Measurements from ENCODE around the gene FAU.

Gene FAU

DNA sequence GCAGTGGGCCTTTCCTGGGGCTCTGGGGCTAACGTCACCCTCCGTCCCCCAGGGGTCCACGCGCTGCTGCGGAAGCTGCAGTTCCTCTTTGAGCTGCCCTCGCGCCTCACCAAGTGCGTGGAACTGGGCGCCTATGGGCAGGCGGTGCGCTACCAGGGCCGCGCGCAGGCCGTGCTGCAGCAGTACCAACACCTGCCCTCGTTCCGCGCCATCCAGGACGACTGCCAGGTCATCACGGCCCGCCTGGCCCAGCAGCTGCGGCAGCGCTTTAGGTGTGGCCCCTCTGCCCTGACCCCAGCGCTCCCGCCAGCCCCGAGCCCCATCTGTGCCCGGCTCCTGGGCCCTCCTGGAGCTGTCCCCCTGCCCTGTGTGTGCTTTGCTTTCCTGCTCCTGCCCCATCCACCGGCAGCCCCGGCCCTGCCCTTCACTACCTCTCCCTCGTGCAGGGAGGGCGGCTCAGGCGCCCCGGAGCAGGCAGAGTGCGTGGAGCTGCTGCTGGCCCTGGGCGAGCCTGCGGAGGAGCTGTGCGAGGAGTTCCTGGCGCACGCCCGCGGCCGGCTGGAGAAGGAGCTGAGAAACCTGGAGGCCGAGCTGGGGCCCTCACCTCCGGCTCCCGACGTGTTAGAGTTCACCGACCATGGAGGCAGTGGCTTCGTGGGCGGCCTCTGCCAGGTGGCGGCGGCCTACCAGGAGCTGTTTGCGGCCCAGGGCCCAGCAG, 14.0 kb downstream of the FAU start:
- DNase-seq (ENCODE audit: low read depth in 2 of 2), result no peak

DNA sequence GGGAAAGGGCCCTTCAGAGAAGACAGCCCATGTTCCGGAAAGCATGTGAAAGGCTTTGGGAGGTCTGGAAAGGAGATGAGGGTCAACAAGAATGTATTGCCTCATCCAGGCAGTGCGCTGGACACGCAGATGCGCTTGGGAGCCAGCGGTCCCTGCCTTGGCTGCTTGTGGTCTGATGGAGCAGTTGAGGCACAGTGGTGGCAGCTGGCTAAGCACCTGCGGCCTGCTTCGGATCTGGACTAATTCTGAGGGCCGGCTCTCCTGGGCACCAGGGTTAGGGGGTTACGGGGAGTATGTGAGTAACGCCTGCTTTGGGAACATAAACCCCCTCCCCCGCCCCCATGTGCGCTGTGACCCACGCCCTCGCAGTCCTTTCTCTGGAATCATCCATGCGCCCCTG, 14.9 kb downstream of the FAU start:
- no peak for DNase-seq (ENCODE audit: low read depth in 2 of 2)

DNA sequence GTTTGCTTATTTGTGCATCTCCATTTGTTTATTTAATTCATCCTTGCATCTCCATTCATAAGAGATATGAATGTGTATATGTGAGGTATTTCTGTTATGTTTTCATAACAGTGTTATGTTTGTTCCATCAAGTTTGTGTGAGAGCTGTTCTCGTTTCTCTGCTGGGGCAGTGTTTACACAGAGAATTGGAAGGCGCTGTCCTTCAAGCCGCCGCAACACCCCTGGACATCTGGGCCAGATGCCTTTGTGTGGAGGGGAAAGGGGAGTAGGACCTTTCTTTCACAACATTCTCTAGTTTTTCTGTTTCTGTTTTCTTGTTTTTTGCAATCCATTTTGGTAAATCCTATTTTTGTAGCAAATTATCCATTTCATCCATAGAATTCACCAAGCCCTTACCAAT, 17.3 kb downstream of the FAU start:
- DNase-seq (ENCODE audit: low read depth in 2 of 2), result no peak

DNA sequence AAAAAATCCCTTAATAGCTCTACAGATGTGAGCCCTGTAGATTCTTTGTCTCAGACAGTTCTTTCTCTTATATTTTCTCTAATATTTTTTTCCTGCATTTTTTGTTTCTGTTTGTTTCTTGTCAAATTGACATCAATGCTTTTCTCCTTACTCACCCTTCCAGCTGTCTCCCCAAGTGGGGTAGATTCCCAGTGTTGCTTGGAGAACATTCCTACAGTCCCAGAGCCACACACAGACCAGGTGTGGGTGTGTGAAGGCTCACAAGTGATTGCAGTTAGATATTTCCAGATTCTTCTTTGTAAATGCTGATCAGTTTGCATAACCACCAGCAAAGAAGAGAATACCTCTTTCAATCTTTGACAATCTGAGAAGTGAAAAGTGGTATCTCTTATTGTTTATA, 18.5 kb downstream of the FAU start:
- DNase-seq (ENCODE audit: low read depth in 2 of 2), result no peak

DNA sequence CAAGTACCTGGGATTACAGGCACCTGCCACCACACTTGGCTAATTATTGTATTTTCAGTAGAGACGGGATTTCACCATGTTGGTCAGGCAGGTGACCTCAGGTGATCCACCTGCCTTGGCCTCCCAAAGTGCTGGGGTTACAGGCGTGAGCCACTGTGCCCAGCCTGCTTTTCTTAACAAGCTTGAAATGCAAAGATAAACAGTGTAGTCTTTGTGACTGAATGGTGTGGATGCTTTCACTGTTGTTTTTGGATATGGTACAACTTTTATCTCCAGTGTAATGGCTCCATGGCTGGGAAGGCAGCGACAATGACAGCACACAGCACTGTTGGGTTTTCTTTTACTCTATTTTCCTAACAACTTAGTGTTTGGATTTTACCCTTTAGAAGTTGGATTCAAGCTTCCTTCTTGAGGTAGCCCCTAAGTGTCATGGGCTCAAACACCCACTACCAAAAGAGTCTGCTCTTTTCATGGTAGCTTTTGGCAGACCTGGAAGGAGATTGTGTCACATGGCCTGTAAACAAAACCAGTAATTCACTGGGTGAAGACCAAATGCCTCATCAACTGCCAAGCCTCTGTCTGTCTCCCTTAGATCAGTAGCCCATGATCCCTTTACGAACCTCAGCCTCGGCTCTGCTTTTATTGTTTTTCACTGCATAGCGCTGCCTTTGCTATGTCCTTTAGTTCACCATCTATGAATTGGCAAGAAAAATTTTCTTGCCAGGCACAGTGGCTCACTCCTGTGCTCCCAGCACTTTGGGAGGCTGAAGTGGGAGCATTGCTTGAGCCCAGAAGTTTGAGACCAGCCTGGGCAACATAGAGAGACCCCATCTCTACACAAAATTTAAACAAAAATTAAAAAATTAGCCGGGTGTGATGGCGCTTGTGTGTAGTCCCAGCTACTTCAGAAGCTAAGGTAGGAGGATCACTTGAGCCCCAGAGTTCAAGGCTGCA, 19.5 kb downstream of the FAU start:
- DNase-seq (ENCODE audit: low read depth in 2 of 2), result no peak

DNA sequence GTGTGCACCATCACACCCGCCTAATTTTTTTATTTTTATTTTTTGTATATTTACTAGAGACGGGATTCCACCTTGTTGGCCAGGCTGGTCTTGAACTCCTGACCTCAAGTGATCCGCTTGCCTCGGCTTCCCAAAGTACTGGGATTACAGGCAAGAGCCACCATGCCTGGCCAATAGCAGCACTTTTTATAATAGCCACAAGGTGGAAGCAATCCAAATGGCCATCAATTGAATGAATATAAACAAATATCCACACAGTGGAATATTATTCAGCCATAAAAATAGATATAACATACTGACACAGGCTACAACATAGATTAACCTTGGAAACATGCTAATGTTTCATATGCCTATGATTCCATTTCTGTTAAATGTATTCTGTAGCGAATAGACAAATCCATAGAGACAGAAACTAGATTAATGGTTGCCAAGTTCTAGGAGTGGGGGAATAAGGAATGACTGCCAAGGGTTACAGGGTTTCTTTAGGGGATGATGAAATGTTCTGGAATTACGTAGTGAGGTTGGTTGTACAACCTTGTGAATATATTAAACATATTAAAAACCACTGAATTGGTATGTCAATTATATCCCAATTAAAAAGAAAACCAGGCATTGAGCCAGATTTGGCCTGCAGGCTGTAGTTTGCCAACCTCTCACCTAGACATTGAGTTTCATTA, 21.1 kb downstream of the FAU start:
- no peak for DNase-seq (ENCODE audit: low read depth in 2 of 2)

DNA sequence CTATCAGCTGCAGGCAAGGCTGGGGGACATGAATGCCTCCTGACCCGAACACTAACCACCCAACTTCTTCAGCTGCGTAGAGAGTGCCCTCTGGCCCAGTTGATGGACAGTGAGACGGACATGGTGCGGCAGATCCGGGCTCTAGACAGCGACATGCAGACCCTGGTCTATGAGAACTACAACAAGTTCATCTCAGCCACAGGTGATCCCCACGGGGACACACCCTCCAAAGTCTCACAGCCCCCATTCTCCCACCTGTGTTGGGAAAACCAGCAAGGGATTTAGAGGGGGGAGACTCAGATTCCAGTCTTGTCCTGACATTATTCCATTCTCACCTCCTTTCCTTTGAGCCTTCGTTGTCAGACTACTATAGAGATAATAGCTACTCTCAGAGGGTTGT, 25.0 kb downstream of the FAU start:
- no peak for DNase-seq (ENCODE audit: low read depth in 2 of 2)

DNA sequence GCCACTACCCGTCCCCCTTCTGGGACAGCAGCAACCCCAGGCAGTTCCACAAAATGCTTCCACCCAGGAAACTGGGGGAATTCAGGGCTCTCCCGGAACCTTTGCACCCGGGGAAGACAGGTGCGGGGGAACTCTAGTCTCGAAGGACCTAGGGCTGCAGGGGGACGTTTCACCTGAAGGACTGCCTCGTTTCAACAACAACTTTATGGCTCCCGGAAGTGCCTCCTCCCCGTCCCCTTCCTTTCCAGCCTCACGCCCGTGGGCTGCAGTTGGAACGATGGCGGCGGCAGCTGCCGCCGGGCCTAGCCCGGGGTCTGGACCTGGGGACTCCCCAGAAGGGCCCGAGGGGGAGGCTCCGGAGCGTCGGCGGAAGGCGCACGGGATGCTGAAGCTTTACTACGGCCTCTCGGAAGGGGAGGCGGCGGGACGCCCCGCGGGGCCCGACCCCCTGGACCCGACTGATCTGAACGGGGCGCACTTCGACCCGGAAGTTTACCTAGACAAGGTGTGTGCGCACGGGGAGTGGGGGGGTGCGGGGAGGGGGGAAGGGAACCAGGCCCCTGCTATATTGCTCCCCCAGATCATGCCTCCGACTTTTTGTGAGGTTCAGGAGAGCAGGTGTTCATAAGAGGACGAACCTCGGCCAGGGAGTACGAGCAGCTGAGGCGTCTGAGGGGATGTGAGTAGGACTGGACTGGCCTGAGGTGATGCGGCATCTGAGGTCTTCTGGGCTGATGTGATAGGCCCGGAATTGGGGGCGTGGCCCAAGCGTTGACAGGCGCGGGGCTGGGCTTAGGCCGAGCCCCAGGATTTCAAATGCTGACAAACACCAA, 25.7 kb downstream of the FAU start, which contains the start of gene VPS51:
VPS51 (plus strand) TSS at position 241 of the 833 bp plus-strand sequence; CDS start at position 278, 37 bp downstream.
- peak; percentile 61 to 76 for DNase-seq (ENCODE audit: low read depth in 2 of 2)

DNA sequence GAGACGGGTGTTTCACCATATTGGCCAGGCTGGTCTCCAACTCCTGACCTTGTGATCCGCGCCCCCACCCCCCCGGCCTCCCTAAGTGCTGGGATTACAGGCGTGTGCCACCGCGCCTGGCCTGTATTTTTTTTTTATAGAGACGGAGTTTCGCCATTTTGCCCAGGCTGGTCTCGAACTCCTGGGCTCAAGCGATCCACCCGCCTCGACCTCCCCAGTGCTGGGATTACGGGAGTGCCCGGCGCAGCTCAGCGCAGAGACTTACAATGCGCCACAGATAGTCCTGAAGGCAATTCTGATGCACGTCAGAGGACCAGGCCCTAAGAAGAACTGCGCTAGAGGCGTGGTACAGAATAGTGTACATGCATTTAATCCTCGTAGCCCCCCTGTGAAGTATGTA, 26.5 kb downstream of the FAU start:
- no peak for DNase-seq (ENCODE audit: low read depth in 2 of 2)

DNA sequence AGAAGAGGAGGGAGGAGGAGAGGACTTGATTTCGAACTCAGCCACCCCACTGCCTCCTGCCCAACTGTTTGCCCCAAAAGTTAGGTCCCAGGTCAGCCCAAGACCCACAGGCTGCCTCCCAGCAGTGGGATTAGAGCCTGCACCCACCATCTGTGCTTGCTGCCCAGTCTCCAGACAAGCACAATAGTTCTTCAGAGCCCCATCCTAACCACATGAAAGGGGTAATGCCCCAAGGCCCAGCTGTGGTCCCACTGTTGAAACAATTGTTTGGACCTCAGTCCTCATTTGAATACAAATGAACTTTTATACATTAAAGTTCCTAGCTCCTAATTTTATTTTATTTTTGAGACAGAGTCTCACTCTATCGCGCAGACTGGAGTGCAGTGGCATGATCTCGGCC, 31.3 kb downstream of the FAU start:
- no peak for DNase-seq (ENCODE audit: low read depth in 2 of 2)

DNA sequence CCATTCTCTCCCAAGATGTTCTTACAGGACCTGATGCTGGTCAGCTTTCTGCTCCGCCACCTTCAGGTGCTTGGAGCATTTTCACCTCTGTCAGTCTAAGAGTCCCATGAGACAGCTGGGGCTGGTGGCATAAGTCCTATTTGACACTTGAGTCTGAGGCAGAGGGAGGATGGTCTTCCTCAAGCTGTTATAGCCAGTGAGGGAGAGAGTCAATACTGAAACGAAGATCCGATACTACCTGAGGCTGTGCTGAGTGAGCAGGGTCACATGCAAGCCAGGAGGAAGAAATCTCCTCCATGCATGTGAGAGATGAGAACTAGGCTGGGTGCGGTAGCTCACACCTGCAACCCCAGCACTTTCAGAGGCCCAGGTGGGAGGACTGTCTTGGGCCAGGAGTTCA, 32.3 kb downstream of the FAU start:
- no peak for DNase-seq (ENCODE audit: low read depth in 2 of 2)

DNA sequence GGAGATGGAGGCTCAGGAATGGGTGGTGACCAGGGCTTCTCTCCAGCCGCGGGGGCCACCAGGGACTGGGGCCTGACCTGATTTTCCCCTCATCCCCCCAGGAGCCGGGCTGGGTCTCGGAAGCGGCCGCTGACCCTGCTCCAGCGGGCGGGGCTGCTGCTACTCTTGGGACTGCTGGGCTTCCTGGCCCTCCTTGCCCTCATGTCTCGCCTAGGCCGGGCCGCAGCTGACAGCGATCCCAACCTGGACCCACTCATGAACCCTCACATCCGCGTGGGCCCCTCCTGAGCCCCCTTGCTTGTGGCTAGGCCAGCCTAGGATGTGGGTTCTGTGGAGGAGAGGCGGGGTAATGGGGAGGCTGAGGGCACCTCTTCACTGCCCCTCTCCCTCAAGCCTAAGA, 34.1 kb downstream of the FAU start:
- DNase-seq (ENCODE audit: low read depth in 2 of 2), result no peak

DNA sequence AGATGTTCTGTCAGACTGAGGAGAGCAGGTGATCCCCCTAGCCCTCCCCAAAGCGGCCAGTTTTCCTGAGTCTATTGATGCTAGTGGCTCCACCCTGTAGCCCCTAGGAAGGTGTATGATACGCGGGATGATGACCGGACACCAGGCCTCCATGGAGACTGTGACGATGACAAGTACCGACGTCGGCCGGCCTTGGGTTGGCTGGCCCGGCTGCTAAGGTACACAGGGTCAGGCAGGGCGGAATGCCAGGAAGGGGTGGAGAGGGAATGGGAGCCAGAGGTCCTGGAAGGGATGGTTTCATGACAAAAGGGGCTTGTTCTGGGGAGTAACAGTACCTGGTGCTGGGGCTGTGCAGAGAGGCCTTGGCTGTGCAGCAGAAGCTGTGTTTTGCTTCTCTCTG, 34.7 kb downstream of the FAU start:
- DNase-seq (ENCODE audit: low read depth in 2 of 2), result no peak

DNA sequence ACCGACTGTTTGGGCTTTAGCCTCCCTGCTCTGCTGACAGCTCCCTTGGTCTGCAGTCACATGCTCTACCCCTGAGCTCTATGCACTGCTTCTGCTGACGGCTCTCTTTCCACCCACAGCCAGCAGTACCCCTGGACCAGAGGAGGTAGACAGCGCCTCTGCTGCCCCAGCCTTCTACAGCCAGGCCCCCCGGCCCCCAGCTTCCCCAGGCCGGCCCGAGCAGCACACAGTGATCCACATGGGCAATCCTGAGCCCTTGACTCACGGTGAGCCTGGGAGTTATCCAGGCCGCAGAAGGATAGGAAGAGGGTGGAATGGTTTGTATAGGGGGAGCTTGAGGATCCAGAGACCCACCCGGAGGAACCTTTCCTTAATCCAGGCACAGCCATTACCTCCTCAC, 35.1 kb downstream of the FAU start:
- DNase-seq (ENCODE audit: low read depth in 2 of 2), result no peak

DNA sequence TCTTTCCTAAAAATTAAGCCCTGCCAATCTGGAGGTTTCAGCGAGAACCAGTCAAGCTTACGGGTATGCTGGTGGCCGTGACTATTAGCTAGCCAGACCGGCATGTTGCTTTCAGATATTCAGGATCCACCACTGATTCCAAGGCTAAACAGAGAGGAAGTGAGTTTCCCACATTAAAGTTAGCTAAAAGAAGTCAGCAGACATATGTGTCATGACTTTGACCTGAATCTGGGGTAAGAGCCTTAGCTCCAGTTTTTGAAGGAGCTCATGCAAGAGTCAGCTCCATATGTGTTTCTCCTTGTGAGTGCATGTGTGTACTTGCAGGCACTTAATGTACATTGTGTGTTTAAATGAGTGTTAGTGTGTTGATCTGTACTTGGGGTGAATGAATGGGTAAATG, 36.5 kb downstream of the FAU start:
- DNase-seq (ENCODE audit: low read depth in 2 of 2), result no peak

DNA sequence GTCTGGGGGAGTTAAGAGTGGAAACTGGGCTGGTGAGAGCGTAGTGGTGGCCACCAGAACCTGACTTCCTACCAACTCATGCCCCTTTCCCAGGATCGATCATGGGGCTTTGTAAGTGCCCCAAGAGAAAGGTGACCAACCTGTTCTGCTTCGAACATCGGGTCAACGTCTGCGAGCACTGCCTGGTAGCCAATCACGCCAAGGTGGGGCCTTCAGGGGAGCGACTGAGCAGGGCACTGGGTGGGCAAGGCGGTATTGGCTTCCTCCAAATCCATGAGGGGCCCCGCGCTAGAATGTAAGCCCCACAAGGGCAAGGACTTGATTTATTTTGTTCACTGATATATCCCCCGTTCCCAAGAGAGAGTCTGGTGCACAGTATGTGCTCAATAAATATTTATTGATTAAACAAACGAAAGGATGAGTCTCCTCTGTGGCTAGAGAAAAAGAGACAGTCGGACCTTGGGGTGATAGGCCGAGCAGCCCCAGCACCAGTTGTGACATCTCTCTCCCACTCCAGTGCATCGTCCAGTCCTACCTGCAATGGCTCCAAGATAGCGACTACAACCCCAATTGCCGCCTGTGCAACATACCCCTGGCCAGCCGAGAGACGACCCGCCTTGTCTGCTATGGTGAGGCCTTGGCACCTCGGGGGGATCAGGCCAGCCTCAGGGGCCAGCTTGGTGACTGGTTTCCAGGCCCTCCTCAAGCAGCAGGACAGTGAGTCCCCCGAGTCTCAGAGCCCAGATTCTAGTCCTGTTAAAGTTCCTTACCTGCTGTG, 37.1 kb downstream of the FAU start:
- DNase-seq (ENCODE audit: low read depth in 2 of 2), result no peak

DNA sequence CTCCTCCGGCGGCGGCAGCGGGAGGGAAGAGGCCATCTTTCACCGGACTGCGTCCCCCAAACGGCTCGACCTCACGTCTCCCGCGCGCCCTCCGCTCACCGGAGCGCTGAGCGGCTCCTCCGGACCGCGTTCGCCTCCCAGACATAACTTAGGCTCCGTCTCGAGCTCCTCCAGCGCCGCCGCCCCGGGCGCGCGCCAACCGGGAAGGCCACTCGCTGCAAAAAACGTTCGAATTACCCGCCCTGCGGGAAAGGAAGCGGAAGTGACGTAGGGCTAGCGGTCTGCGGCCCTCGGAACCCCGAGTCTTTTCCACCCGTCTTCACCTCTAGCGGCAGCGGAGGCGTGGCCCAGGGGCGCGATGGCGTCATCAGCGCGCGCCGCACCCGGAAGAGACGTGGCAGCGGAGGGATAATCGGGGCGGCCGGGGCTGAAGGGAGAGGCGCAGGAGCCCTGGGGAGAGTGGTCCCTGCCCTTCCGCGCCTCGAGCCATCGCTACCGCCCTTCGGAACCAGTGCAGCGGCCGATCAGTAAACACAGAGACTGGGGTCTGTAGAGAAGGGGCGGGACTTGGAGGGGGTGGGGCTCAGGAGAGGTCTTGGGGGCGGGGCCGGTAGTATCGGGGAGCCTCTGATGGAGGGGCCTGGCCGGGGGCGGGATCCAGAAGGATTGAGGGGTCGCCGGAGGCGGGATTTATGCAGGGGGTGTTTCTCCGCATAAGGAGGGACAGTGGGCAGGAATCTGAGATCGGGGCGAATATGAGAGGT, 37.9 kb downstream of the FAU start, which contains the start of the genes CDCA5 and ZFPL1:
CDCA5 (minus strand) TSS at position 207 of the 764 bp plus-strand sequence; CDS start at position 145, 62 bp downstream.
ZFPL1 (plus strand) TSS at position 389 of the 764 bp plus-strand sequence. CDS start 477 bp downstream, outside the sequence.
- peak; percentile 90 to 91 for DNase-seq (ENCODE audit: low read depth in 2 of 2)

DNA sequence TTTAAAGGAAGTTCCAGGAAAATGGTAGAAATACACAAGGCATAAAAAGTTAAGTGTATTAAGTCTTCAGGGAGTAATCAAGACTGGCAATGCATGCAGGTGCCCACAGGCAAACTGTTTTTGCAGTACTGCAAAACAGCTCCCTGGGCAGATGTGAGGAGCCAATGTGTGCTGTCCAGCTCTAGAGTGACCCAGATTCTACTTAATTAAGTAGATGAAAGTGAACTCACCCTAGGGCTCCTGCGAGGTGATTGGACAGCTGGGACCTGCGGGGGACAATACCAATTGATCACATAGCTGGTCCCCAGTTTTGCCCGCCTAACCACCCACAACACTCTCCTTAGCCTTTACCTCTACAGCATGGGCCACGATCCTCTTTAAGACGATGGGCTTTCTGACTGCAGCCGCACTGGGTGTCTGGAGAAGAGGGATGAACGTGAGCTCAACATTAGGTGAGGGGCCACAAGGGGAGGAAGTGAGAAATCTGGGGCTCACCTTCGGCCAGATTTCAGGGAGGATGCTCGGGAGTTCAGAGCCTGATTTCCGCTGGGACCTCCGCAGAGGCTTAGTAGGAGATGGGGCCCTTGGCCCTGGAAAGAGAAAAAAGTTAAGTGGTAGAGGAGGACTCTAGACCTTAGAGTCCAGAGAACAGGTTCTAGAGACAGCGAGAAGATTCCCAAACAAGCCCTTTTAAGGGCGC, 38.6 kb downstream of the FAU start:
- DNase-seq (ENCODE audit: low read depth in 2 of 2), result no peak

DNA sequence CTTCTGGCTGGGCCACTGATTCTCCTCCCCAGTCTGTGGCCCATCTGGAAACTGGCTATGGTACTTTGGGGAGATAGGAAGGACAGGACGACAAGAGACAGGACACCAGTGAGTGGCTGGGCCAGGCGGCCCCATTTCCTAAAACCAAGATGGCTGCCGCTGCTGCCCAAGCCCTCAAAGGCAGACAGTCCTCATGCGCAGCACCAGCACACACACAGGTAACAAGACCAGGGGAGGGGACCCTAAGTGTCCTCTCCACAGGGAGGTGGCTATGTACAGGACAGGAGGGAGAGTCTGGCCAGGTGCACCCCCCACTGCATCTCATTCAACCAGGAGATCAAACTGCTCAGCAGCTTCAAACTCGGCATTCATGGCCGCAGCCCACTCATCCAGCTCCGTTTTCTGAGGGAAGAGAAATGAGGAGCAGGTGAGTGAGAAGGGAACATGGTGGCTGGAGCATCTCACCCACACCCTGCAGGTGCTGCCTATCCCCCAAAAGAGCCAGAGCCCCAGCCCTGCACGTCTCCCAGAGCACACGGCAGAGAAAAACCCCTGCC, 43.1 kb downstream of the FAU start:
- DNase-seq (ENCODE audit: low read depth in 2 of 2), result no peak

Data from stimulated activated CD8-positive, alpha-beta memory T cell treated with anti-CD3 and anti-CD28 coated beads, Interleukin-15, amount 100 ng/mL, for 4 hours (primary cell).